Adrenal gland (tissue), 5 donors: ENCODE data around the gene STARD9.

Source experiments
- POLR2A ChIP-seq, 2 donors: fragments of 450-650 bp; IDR thresholded peaks; one replicate each; pipeline ENCODE4 v1.6.1; 2017; ENCODE audit warnings: antibody characterized with exemption in 2 of 2, mild to moderate bottlenecking in 2 of 2, moderate library complexity in 1 of 2
- TF ChIP-seq, protein P1 (sequence below), 6 experiments: fragments of 450-650 bp in 4 of 6; fragments of 200-600 bp in 2 of 6; sonication (generic) in 1 of 6; IDR thresholded peaks; 1 replicate in 5 of 6; 2 replicates in 1 of 6; pipeline versions ENCODE4 v1.5.1 to v1.8.0; 2016 to 2021; ENCODE audit warnings: antibody characterized with exemption in 6 of 6, mild to moderate bottlenecking in 2 of 6, moderate library complexity in 1 of 6
- donor health status: DM: no; HTN: no; CAD: no.

- TF ChIP-seq, protein P1, sequence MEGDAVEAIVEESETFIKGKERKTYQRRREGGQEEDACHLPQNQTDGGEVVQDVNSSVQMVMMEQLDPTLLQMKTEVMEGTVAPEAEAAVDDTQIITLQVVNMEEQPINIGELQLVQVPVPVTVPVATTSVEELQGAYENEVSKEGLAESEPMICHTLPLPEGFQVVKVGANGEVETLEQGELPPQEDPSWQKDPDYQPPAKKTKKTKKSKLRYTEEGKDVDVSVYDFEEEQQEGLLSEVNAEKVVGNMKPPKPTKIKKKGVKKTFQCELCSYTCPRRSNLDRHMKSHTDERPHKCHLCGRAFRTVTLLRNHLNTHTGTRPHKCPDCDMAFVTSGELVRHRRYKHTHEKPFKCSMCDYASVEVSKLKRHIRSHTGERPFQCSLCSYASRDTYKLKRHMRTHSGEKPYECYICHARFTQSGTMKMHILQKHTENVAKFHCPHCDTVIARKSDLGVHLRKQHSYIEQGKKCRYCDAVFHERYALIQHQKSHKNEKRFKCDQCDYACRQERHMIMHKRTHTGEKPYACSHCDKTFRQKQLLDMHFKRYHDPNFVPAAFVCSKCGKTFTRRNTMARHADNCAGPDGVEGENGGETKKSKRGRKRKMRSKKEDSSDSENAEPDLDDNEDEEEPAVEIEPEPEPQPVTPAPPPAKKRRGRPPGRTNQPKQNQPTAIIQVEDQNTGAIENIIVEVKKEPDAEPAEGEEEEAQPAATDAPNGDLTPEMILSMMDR (IDR thresholded peaks at IDR 0.05) = no peak
- TF ChIP-seq POLR2A (IDR thresholded peaks at IDR 0.05) = no peak
These were observed 16.7 kb upstream of the STARD9 start for GRCh38 chr15:42558739-42559138.
